GM18868 (cell line): ENCODE data around the gene ATOH1.

ENCODE experiments used
- ATAC-seq: cut with Tn5 transposase; IDR thresholded peaks from one replicate; pipeline ENCODE4 v1.9.1; 2021; ENCODE audit warnings: mild to moderate bottlenecking, moderate library complexity; ENCODE audit not compliant: unreplicated experiment

The ATOH1 gene

DNA sequence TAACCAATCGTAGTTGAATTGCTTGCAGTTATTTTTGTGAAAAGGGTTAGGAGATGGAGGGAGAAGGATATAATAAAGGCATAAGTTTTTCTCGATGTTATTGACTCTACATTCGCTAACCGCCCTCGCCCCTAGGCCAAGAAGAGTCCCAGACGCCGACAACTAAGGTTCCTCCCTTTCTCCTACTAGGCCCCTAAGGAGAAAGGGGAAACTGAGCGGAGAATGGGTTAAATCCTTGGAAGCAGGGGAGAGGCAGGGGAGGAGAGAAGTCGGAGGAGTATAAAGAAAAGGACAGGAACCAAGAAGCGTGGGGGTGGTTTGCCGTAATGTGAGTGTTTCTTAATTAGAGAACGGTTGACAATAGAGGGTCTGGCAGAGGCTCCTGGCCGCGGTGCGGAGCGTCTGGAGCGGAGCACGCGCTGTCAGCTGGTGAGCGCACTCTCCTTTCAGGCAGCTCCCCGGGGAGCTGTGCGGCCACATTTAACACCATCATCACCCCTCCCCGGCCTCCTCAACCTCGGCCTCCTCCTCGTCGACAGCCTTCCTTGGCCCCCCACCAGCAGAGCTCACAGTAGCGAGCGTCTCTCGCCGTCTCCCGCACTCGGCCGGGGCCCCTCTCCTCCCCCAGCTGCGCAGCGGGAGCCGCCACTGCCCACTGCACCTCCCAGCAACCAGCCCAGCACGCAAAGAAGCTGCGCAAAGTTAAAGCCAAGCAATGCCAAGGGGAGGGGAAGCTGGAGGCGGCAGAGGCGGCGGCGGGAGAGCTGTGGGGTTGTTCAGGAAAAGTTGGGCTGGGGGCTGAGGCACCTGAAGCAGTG, 5.9 kb downstream of the ATOH1 start:
- ATAC-seq, result no peak

DNA sequence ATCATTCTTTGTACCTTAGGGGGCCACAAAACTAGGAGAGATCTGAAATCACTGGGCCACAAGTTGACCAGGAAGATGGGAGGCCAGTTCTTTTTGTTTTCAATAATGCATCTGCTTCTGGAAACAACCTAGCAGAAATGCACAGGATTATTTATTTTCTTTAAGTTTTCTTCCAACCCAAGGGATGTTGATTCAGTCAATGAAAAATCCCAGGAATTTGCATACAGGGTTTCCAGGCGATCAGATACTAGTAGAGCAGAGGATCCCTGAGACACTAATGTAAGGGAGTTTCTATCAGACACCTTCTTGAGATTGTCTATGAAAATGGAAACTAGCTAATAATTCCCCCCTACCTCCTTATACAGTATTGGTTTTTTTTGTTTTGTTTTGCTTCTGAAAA, 7.4 kb downstream of the ATOH1 start:
- ATAC-seq, result no peak

DNA sequence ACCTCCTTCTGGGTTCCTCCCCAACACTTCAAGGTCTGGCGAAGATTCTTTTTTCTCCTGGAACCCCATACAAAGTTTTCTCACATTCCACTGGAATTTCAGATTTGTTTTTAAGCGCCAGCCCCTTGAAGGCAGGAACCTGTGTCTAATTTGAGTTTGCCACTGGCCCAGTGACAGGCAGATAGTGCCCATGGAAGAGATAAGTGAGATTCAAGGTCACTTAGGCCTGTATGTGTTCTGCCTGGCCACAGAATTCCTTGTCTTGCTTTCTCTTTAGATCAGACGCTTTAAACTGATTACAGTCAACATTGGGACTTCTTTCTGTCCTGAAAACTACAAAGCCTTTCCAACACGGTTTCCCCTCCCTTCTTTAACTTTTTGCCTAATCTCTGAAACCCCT, 11.2 kb downstream of the ATOH1 start:
- no peak for ATAC-seq

DNA sequence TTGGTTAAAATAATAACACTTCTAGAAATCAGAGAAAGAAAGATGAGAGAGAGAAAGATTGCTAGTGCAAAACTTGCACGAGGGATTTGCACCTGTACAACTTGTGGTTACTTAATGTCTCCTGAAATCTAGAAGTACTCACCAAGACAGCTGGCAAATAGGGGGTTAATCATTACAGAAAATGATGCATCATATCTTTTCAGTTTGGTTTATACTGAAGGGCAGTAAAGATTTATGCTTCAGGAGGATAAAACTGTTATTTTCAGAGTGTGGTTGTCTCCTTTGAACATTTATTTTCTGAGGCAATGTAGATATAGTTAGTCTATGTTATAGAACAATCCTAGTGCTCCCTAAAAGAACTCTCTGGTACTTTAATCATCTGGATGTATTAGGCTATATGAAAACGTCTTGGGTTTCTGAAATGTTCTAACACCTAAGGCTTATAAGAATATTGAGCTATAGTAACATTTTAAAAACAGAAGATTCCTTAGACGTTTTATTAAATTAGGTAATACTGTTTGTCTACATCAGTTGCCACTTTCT, 13.3 kb downstream of the ATOH1 start:
- ATAC-seq, result no peak

DNA sequence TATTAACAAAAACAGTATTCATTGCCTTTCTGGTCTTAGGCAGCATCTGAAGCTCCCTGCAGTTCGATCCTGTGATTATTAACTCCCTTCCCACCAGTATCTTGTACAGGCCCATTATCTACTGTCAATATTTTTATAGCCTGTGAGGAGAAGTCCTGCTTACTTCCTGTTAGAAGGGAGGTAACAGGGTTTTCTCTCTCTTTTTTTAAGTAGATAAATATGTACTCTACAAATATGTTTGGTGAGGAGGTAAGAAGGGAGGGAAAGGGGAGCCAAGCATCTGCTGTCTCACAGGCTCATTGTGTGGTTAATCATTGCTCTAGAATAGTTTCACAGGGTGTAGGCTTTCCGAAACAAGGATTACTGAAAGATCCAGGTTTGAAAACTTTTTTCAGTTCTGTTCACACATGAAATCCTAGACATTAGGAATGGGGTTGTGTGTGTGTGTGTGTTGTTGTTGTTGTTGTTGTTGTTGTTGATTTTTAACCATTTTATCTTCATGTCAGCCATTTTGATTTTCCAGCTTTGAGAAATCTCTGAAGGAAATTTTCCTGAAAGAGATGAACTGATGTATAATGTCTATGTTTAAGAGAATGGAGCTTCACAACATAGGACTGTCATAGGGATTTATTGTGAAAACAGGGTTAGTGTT, 14.2 kb downstream of the ATOH1 start:
- no peak for ATAC-seq

DNA sequence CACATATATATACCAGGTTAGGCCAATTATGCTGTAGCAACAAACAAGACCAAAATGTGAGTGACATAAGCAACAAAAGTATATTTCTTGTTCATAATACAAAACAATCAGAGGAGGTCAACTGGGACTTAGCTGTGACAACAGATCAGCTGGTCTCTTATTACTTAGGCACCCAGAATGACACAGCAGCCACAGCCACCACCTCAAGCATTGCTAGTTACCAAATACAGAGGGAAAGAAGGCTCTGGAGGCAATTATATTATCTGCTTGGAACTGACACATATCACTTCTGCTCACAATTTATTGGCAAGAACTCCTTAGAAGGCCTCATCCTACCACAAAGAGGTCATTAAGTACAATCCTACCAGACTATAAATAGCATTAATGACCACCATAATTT, 15.2 kb downstream of the ATOH1 start:
- no peak for ATAC-seq

DNA sequence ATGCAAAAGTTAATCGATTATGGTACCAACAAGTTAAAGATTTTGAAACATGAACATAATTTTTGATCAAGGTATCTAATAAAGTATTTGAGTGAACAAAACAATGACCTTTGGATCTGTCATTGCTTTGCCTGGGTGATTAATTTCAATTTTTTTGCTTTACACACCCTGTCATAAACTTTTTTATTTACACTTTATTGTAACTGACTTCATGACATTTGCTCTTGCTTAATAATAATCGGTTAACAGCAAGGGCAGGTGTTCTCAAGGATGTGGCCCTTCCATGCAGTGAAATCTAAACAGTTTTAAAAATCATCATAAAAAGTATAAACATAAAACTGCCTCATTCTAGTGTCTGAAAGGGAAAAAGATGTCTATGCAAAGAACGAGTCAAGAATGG, 24.1 kb downstream of the ATOH1 start:
- ATAC-seq, result no peak

DNA sequence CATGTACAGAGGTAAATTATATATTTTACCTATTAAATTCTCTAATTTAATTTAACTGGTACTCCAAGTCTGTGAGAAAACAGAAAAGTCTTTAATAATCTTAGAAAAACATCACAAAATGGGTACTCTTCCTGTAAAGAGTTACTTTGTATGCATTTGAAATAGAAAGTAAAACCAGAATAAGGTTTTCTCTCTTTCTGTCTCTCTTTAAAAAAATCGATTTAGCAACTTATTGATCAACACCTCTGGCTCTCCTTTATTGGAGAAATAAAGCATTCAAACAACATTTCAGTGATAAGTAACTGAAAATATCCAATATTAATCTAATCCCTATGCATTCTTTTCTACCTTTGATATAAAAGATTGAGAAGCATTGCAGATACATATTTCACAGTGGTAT, 27.4 kb downstream of the ATOH1 start:
- no peak for ATAC-seq

DNA sequence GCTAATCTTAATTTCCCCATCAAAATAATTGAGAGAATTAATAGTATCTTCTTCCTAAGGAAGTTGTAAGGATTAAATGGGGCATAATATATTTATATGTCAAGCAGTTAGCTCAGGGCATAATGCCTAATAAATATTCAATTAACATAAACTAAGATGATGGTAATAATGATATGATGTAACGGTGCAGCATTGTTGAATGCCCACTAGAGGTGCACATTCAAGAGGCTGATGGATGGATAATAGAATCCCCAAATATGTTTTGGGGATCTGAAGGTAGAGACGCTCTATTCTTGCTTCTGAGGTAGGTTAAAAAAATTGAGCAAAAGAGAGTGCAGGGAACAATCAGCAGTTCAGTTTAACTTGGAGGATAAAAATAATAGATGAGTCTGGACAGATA, 37.1 kb downstream of the ATOH1 start:
- ATAC-seq, result peak; percentile 56

DNA sequence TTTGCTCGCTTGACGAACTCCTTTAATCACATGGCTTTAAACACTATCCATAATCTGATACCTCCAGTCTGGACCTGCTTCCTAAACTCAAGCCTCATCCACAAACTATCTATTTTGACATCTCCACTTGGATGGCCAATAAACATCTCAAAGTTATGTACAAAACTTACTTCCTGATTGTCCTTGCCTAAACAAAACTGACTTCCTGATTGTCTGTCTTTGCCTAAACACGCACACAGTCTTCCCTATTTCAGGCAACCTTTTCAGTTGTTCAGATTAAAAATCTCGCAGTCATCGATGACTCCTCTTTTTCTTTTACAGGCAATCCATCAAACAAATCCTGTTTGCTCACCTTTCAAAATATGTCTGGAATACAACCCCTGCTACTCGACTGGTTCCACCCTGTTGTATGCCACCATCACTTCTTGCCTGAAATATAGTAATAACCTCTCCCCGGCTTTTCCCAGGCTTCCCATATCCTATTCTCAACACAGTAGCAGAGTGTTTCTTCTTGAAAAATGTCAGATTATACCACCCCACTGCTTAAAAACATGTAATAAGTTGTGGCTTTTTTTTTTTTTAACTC, 39.0 kb downstream of the ATOH1 start:
- no peak for ATAC-seq

DNA sequence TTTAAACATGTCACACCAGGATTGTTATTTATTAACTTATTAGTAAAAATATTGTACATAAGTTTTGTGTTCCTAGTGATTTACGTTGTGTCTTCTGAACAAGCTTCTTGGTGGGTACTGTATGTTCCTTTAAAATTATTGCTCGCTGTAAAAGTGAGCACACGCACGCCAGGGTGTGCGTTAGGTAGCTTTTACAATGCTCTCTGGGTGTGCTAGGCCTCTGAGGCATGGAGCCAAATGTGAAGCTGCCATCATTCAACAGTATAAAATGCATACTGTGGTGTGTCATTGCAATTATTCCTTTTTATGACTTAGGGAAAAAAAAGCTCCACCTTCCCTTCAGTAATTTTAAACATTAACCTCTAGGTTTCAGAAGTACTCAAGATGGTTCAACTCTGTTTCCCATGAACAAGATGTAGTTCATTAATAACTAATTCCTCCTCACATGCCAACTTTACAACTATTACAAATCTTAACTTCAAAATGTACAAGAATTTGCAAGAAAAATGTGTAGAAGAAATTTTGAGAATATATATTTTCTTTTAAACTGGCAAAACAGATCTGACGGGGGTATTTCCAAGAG, 42.4 kb downstream of the ATOH1 start:
- ATAC-seq, result no peak

DNA sequence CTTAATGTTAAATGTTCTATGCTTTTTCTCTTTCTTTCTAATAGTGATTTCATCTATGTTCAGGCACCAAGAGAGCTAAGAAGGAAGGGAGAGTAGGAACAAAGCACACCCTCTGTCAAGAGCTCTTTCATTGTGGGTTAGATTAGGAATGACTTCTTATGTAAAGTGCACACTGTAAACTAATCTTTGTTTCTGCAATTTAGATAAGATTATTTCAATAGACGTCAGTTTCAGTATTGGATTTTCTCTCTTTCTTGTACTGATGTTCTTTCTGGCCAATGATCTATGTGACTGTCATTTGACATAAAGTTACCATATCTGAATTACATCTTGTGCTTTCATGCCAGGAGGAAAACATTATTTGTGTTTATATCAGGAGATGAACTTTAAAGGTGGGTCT, 48.2 kb downstream of the ATOH1 start:
- ATAC-seq, result no peak

DNA sequence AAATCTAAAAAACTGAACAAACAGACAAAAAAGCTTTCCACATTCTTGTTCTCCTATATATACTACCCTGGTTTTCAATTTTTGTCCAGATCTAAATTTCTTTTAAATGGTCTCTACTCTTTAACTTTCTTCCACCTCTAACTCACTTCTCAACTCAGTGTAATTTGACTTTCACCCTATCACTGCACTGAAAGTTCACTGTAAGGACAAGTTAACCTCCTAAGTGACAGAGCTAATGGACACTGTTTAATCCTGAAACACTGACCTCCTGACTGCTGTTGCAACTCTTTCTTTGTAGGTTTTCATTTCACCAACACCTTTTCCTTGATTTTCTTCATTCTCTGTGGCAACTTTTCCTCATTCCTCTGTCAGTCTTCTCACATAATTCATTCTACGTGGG, 50.0 kb downstream of the ATOH1 start:
- no peak for ATAC-seq

DNA sequence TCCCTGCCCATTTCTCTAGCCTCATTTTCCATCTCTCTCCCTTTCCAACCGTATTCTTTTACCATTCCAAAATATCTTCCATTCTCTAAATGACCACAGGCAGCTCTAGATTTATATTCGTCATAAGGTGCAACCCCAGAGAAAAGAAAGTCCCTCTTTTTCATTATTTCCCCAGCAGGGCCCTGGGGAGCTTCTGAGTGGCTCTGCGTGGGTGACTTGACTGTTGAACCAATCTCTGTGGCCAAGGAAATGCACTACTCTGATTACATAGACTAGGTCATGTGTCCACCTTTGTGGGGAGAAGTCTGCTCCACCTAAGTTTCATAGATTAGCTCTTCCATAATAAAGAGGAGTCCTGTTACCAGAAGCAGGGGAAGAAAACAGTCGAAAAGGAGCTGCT, 51.4 kb downstream of the ATOH1 start:
- ATAC-seq, result peak; percentile 97
